K562 (cell line): ENCODE data around the gene PITPNC1. TPM values are rescaled to one million over a fixed set of nuclear protein-coding genes. Genes with fewer than 3 reads are reported as not detected.

ENCODE experiments used
- ATAC-seq: fragments of 200-7000 bp; cut with Tn5 transposase; 3 replicates; pipeline ENCODE4 v1.9.1; 2020; ENCODE audit warnings: moderate library complexity
- BruUV-seq: library from RNA; stranded (reverse); fragments of 400-500 nt; replicated peaks from 2 replicates; lab custom pipeline; 2021; lab: Mats Ljungman, UMichigan
- CTCF ChIA-PET: fragments of 300-600 bp; formaldehyde crosslinking; extraction: SDS; loops from one replicate; lab custom pipeline; 2021; ENCODE audit warnings: low intra/inter-chr PET ratio; lab: Yijun Ruan, JAX
- POLR2A ChIA-PET: fragments of 300-600, 350-650 bp; sonication (Branson Sonifier 250); formaldehyde crosslinking; extraction: SDS; loops from one replicate; lab custom pipeline; 2021; ENCODE audit warnings: antibody characterized with exemption, inconsistent platforms; lab: Yijun Ruan, JAX
- DNase-seq, 4 experiments: peaks; one replicate each; pipeline versions ENCODE4 v3.0.0 to v3.0.0-alpha.2; 2011 to 2018; ENCODE audit warnings: low spot score in 3 of 4, mixed read lengths in 3 of 4; ENCODE audit errors: extremely low read depth in 1 of 4
- FAIRE-seq: peaks from 2 replicates; lab custom pipeline; 2011; peaks lifted over from hg19 to GRCh38; lab: Jason Lieb, UNC
- H2AFZ ChIP-seq: 2 replicates; pipeline ENCODE4 v1.6.0; 2011; ENCODE audit warnings: low read depth, low read length, control low read depth, inconsistent platforms
- H3K27ac ChIP-seq: fragments of 200-600 bp; 3 replicates; pipeline ENCODE4 v1.8.0; 2011; ENCODE audit warnings: low read depth, mild to moderate bottlenecking, control low read depth, inconsistent platforms, low read length, moderate library complexity, mixed read lengths; ENCODE audit errors: extremely low read depth
- H3K27me3 ChIP-seq, 2 experiments: fragments of 300-600 bp in 1 of 2; 2 replicates in 1 of 2; 3 replicates in 1 of 2; pipeline versions ENCODE4 v1.6.0 to v1.8.0; 2011; ENCODE audit warnings: inconsistent platforms in 2 of 2, low read length in 2 of 2, mild to moderate bottlenecking in 1 of 2, mixed read lengths in 1 of 2, moderate library complexity in 1 of 2; ENCODE audit not compliant: control insufficient read depth in 2 of 2, insufficient read depth in 2 of 2
- H3K36me3 ChIP-seq: fragments of 300-600 bp; 3 replicates; pipeline ENCODE4 v1.8.0; 2011; ENCODE audit warnings: mild to moderate bottlenecking, low read length, inconsistent platforms; ENCODE audit not compliant: control insufficient read depth, insufficient read depth
- H3K4me1 ChIP-seq, 2 experiments: fragments of 200-600 bp in 1 of 2; replicated peaks in 1 of 2; 2 replicates in 1 of 2; 3 replicates in 1 of 2; pipeline versions ENCODE4 v1.5.1 to v1.8.0; 2011; ENCODE audit warnings: inconsistent platforms in 2 of 2, low read length in 2 of 2, mild to moderate bottlenecking in 1 of 2, mixed read lengths in 1 of 2, moderate library complexity in 1 of 2; ENCODE audit not compliant: control insufficient read depth in 2 of 2, insufficient read depth in 2 of 2
- H3K4me2 ChIP-seq: 2 replicates; pipeline ENCODE4 v1.6.1; 2011; ENCODE audit warnings: low read length, control low read depth, inconsistent platforms, mixed read lengths; ENCODE audit not compliant: insufficient read depth
- H3K4me3 ChIP-seq: fragments of 200-600 bp; sonication (generic), shearing (Covaris generic); 2 replicates; pipeline ENCODE4 v1.5.1; 2016; ENCODE audit warnings: control low read depth, inconsistent platforms
- H3K79me2 ChIP-seq: fragments of 200-600 bp; 3 replicates; pipeline ENCODE4 v1.8.0; 2011; ENCODE audit warnings: low read length, inconsistent platforms; ENCODE audit not compliant: control insufficient read depth, insufficient read depth
- H3K9ac ChIP-seq, 2 experiments: 2 replicates each; pipeline versions ENCODE4 v1.6.0 to v1.6.1; 2011; ENCODE audit warnings: low read depth in 2 of 2, low read length in 2 of 2, control low read depth in 1 of 2, inconsistent platforms in 1 of 2, mild to moderate bottlenecking in 1 of 2, mixed read lengths in 1 of 2; ENCODE audit not compliant: insufficient read depth in 1 of 2
- H3K9me1 ChIP-seq: one replicate; pipeline ENCODE4 v1.6.0; 2011; ENCODE audit warnings: inconsistent platforms, mild to moderate bottlenecking, low read length, moderate library complexity; ENCODE audit not compliant: control insufficient read depth, insufficient read depth
- H3K9me3 ChIP-seq: replicated peaks from 2 replicates; pipeline ENCODE4 v1.5.1; 2011; ENCODE audit warnings: low read depth, low read length, inconsistent platforms; ENCODE audit not compliant: control insufficient read depth, insufficient read depth
- H4K20me1 ChIP-seq: replicated peaks from 2 replicates; pipeline ENCODE4 v1.6.1; 2011; ENCODE audit warnings: low read length, inconsistent platforms, mixed read lengths; ENCODE audit not compliant: control insufficient read depth, insufficient read depth
- BRF1 ChIP-seq: IDR thresholded peaks from 3 replicates; pipeline ENCODE4 v1.6.1; 2011; ENCODE audit warnings: borderline replicate concordance, mild to moderate bottlenecking; ENCODE audit not compliant: insufficient read length; ENCODE audit errors: extremely low read depth
- ERF ChIP-seq: fragments of 450-650 bp; formaldehyde crosslinking; IDR thresholded peaks from 2 replicates; pipeline ENCODE4 v1.4.0; 2020; ENCODE audit warnings: mild to moderate bottlenecking, mixed read lengths
- FOXA3 ChIP-seq, 2 experiments: fragments of 450-650 bp in 1 of 2; sonication (generic) in 1 of 2; formaldehyde crosslinking; IDR thresholded peaks in 1 of 2; conservative IDR thresholded peaks in 1 of 2; 2 replicates each; pipeline versions ENCODE4 v1.4.0 to v1.8.0; 2020 to 2022; ENCODE audit warnings: mild to moderate bottlenecking in 2 of 2, missing genetic modification reagents in 1 of 2
- HNRNPK ChIP-seq: fragments of 200-400 bp; formaldehyde crosslinking; IDR thresholded peaks from one replicate; pipeline ENCODE4 v1.6.1; 2018; ENCODE audit warnings: mild to moderate bottlenecking, low read depth, low read length; ENCODE audit not compliant: poor library complexity, severe bottlenecking
- KAT8 ChIP-seq: fragments of 450-650 bp; IDR thresholded peaks from 2 replicates; pipeline ENCODE4 v1.6.1; 2016; ENCODE audit warnings: low read depth, mild to moderate bottlenecking
- MYC ChIP-seq, 2 experiments: fragments of 250-450 bp in 1 of 2; sonication (Bioruptor Pico) in 1 of 2; IDR thresholded peaks; 2 replicates each; pipeline versions ENCODE4 v1.5.1 to v1.6.1; 2012 to 2021; ENCODE audit warnings: low read depth in 2 of 2, borderline replicate concordance in 1 of 2, improper control_type of control experiment in 1 of 2, low read length in 1 of 2, mild to moderate bottlenecking in 1 of 2, moderate library complexity in 1 of 2
- SAP30 ChIP-seq: fragments of 200-600 bp; sonication (generic); IDR thresholded peaks from 2 replicates; pipeline ENCODE4 v1.6.1; 2012; ENCODE audit warnings: borderline replicate concordance, low read depth, mild to moderate bottlenecking, moderate library complexity, low read length, control low read depth, inconsistent platforms; ENCODE audit not compliant: insufficient read depth, poor library complexity, severe bottlenecking
- SIN3A ChIP-seq, 2 experiments: fragments of 150-350 bp in 1 of 2; IDR thresholded peaks; 2 replicates each; pipeline ENCODE4 v1.6.1; 2011 to 2016; ENCODE audit warnings: borderline replicate concordance in 2 of 2, low read depth in 2 of 2, low read length in 2 of 2, mild to moderate bottlenecking in 2 of 2, moderate library complexity in 2 of 2; ENCODE audit not compliant: control insufficient read depth in 1 of 2
- TAL1 ChIP-seq: fragments of 450-650 bp; IDR thresholded peaks from 2 replicates; pipeline ENCODE4 v1.6.1; 2016; ENCODE audit warnings: mild to moderate bottlenecking
- ZNF133 ChIP-seq: fragments of 250-450 bp; sonication (Bioruptor Pico); IDR thresholded peaks from 2 replicates; pipeline ENCODE4 v1.4.0; 2020; ENCODE audit warnings: mild to moderate bottlenecking
- ZNF239 ChIP-seq: fragments of 250-450 bp; sonication (Bioruptor Pico); IDR thresholded peaks from 2 replicates; pipeline ENCODE4 v1.4.0; 2020; ENCODE audit warnings: mild to moderate bottlenecking
- WGBS: fragments of 100-300 bp; shearing (Covaris generic); methylation state at CpG from one replicate; pipeline ENCODE4 v1.1.6; 2016; ENCODE audit warnings: low coverage, mixed read lengths; ENCODE audit not compliant: insufficient coverage; ENCODE audit errors: missing lambda C conversion rate; 5-methylcytosine and 5-hydroxymethylcytosine counted together
- in situ Hi-C: fragments of 300-500 bp; cut with MboI; formaldehyde crosslinking; loops from 4 replicates; pipeline ENCODE4 v1.15.0; 2018; ENCODE audit warnings: inconsistent platforms, mixed read lengths
- intact Hi-C: fragments of 100-400 bp; cut with micrococcal nuclease; formaldehyde crosslinking; loops from 2 replicates; pipeline ENCODE4 v1.14.2; 2022
- polyA plus RNA-seq, 8 experiments: library from polyadenylated mRNA; depleted of rRNA in 4 of 8; stranded (reverse) in 5 of 8; unstranded in 3 of 8; fragments of >200 nt; fragmentation: Nextera tagmentation in 2 of 8; fragmentation: Illumina TruSeq in 1 of 8; extraction: Ambion mirVana in 2 of 8; extraction: Trizol in 1 of 8; gene quantifications; 2 replicates each; pipeline versions ENCODE4 v1.2.1 to v1.2.3, GENCODE V29; 2011 to 2014; ENCODE audit warnings: inconsistent platforms in 1 of 8, missing spikeins in 1 of 8
- total RNA-seq, 7 experiments: library from RNA; depleted of rRNA in 6 of 7; stranded (reverse); fragments of >200 nt in 6 of 7; fragmentation: Illumina TruSeq in 2 of 7; extraction: Trizol in 2 of 7; gene quantifications; 2 replicates each; pipeline versions ENCODE4 v1.2.1 to v1.2.3, GENCODE V29; 2011 to 2021; ENCODE audit warnings: low replicate concordance in 1 of 7
- TF ChIP-seq, protein P1 (sequence below): fragments of 450-650 bp; formaldehyde crosslinking; conservative IDR thresholded peaks from 2 replicates; pipeline ENCODE4 v1.4.0; 2022; ENCODE audit warnings: mild to moderate bottlenecking, missing genetic modification characterization

Gene PITPNC1
- total and polyA plus RNA-seq, 9 of the 15 experiments (the other 6 are each of a cell fraction or from before 2014, with no cell fraction given): 0.11 to 1.1 (median 0.65) TPM

- no peak for ATAC-seq
- TF ChIP-seq SIN3A (IDR thresholded peaks at IDR 0.05; ENCODE audit: borderline replicate concordance in 2 of 2, control insufficient read depth in 1 of 2, low read depth in 2 of 2, low read length in 2 of 2) (no peak), FOXA3 (CRISPR knock-in tag; conservative IDR thresholded peaks at IDR 0.05 in 1 of 2, IDR thresholded peaks at IDR 0.05 in 1 of 2) (no peak)
- intact Hi-C loops (no loop called here), in situ Hi-C loops (no loop called here)
- DNase-seq: no peak
- WGBS: 0% methylated on average over 5 of the region's 5 CpGs
- Histone ChIP-seq H3K4me3 (no peak overlapping the region), H3K79me2 (no peaks in the 10 kb centered on the region), H3K9me3 (0 out of 2 replicates have a peak, but pooled peaks cover 2% of the 10 kb centered on the region), H3K27ac (no peak overlapping the region), H3K27me3 (peaks cover 4 to 24% of the 10 kb centered on the region in 2 experiments; a peak in 4 of 5 replicates), H3K9me1 (no peaks in the 10 kb centered on the region), H3K4me2 (no peak overlapping the region), H2AFZ (no peak overlapping the region), H4K20me1 (no peaks in the 10 kb centered on the region), H3K9ac (no peak overlapping the region), H3K36me3 (no peaks in the 10 kb centered on the region), H3K4me1 (no peaks in the 10 kb centered on the region)
- FAIRE-seq: no peak
- ChIA-PET CTCF (no interaction called here), POLR2A (no interaction called here)
- no TSS peak for BruUV-seq
These were observed 142.7 kb downstream of the PITPNC1 start for GRCh38 chr17:67519801-67520251.

- POLR2A ChIA-PET: no interaction called here
- no peak overlapping the region for H3K27ac ChIP-seq
- TF ChIP-seq SAP30 (no peak), ZNF239 (CRISPR knock-in tag) (no peak), KAT8 (no peak), HNRNPK (no peak), BRF1 (no peak), TAL1 (no peak), ZNF133 (CRISPR knock-in tag) (no peak), ERF (no peak), MYC (IDR thresholded peaks at IDR 0.05; ENCODE audit: low read depth, low read length) (no peak), MYC (CRISPR knock-in tag; IDR thresholded peaks at IDR 0.05; ENCODE audit: borderline replicate concordance, low read depth) (no peak)
- TF ChIP-seq, protein P1, sequence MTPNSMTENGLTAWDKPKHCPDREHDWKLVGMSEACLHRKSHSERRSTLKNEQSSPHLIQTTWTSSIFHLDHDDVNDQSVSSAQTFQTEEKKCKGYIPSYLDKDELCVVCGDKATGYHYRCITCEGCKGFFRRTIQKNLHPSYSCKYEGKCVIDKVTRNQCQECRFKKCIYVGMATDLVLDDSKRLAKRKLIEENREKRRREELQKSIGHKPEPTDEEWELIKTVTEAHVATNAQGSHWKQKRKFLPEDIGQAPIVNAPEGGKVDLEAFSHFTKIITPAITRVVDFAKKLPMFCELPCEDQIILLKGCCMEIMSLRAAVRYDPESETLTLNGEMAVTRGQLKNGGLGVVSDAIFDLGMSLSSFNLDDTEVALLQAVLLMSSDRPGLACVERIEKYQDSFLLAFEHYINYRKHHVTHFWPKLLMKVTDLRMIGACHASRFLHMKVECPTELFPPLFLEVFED: no peak
These were observed 143.3 kb downstream of the PITPNC1 start for GRCh38 chr17:67520252-67520906.

More at GRCh38 chr17:67520252-67520906, 143.3 kb downstream of the PITPNC1 start:
- Histone ChIP-seq H4K20me1 (no peaks in the 10 kb centered on the region), H3K36me3 (no peaks in the 10 kb centered on the region), H3K9me3 (0 out of 2 replicates have a peak, but pooled peaks cover 2% of the 10 kb centered on the region), H3K4me3 (no peak overlapping the region), H3K79me2 (no peaks in the 10 kb centered on the region), H3K4me2 (no peak overlapping the region), H2AFZ (no peak overlapping the region), H3K9ac (no peak overlapping the region), H3K9me1 (no peaks in the 10 kb centered on the region), H3K4me1 (no peaks in the 10 kb centered on the region), H3K27me3 (peaks cover 5 to 22% of the 10 kb centered on the region in 2 experiments; a peak in 4 of 5 replicates)
- under 1% methylated on average over 13 of the region's 13 CpGs for WGBS
- no peak for FAIRE-seq
- BruUV-seq: no TSS peak
- CTCF ChIA-PET: no interaction called here
- intact Hi-C loops: no loop called here
- ATAC-seq: no peak
- in situ Hi-C loops: no loop called here
- no peak for DNase-seq
